Heart left ventricle (tissue), 16 donors: Measurements from ENCODE around the gene RNF31. TPM values are rescaled to one million over a fixed set of nuclear protein-coding genes. Genes with fewer than 3 reads are reported as not detected.

Source experiments
- ATAC-seq, 4 donors: fragments of 200-7000 bp; cut with Tn5 transposase; one replicate each; pipeline ENCODE4 v1.9.1; 2020 to 2022; ENCODE audit warnings: moderate library complexity in 4 of 4, mild to moderate bottlenecking in 3 of 4, moderate number of reproducible peaks in 1 of 4
- DNase-seq, 5 donors: peaks; one replicate each; pipeline ENCODE4 v3.0.0-alpha.2; 2020
- H3K27ac ChIP-seq, 12 donors: fragments of 200-600 bp; sonication (generic) in 4 of 12; one replicate each; pipeline versions ENCODE4 v1.5.0 to v1.8.0; 2016 to 2022; ENCODE audit warnings: mild to moderate bottlenecking in 2 of 12
- H3K27me3 ChIP-seq, 9 donors: fragments of 200-600 bp; sonication (generic) in 2 of 9; one replicate each; pipeline versions ENCODE4 v1.5.1 to v1.8.0; 2016 to 2022; ENCODE audit warnings: mild to moderate bottlenecking in 3 of 9
- H3K36me3 ChIP-seq, 9 donors: fragments of 200-600 bp; sonication (generic) in 2 of 9; one replicate each; pipeline versions ENCODE4 v1.5.0 to v1.8.0; 2018 to 2022; ENCODE audit warnings: mild to moderate bottlenecking in 2 of 9
- H3K4me1 ChIP-seq, 12 donors: fragments of 200-600 bp; sonication (generic) in 4 of 12; one replicate each; pipeline versions ENCODE4 v1.5.0 to v1.8.0; 2016 to 2022; ENCODE audit warnings: mild to moderate bottlenecking in 3 of 12
- H3K4me3 ChIP-seq, 12 donors: fragments of 200-600 bp; sonication (generic) in 4 of 12; one replicate each; pipeline versions ENCODE4 v1.5.0 to v1.8.0; 2017 to 2022; ENCODE audit warnings: mild to moderate bottlenecking in 9 of 12, moderate library complexity in 4 of 12
- H3K9me3 ChIP-seq, 12 donors: fragments of 200-600 bp; sonication (generic) in 4 of 12; one replicate each; pipeline versions ENCODE4 v1.5.0 to v1.8.0; 2016 to 2022; ENCODE audit warnings: mild to moderate bottlenecking in 1 of 12
- POLR2A ChIP-seq, 2 donors: fragments of 450-650 bp; IDR thresholded peaks; one replicate each; pipeline ENCODE4 v1.6.1; 2017; ENCODE audit warnings: antibody characterized with exemption in 2 of 2, mild to moderate bottlenecking in 2 of 2, moderate library complexity in 2 of 2
- WGBS, 4 donors: extraction: QIAGEN DNeasy Blood & Tissue Kit in 2 of 4; methylation state at CpG; one replicate each; pipeline versions ENCODE4 v1.1.5 to v1.1.7; 2013 to 2018; 5-methylcytosine and 5-hydroxymethylcytosine counted together
- intact Hi-C, 10 donors: fragments of 100-400 bp; cut with DNase I; formaldehyde crosslinking; loops; one replicate each; pipeline versions ENCODE4 v1.11.1 to v1.14.2; 2022
- polyA plus RNA-seq, 2 donors: library from polyadenylated mRNA; stranded (reverse); fragments of 200-250 nt; gene quantifications; one replicate each; pipeline ENCODE4 v1.2.3, GENCODE V29; 2013
- total RNA-seq, 9 donors: library from RNA; depleted of rRNA in 2 of 9; stranded (reverse); fragments of >200 nt in 2 of 9; fragmentation: NEBNext Ultra II Directional in 3 of 9; extraction: Animal tissue kit (Norgen Biotek cat#: 25700) in 3 of 9; gene quantifications; one replicate each; pipeline versions ENCODE4 v1.1.0 to v1.2.4, GENCODE V29; 2016 to 2023
- TF ChIP-seq, protein P1 (sequence below), 12 donors: fragments of 200-600 bp; sonication (generic) in 4 of 12; IDR thresholded peaks; one replicate each; pipeline versions ENCODE4 v1.5.0 to v1.8.0; 2018 to 2022; ENCODE audit warnings: antibody characterized with exemption in 12 of 12, mild to moderate bottlenecking in 5 of 12
- donor health status: ischemic (EF 13 %, LVEDD 7.1; RV severe dilation, severe dysfunction).
- donor health status: healthy with polysubstance abuse.
- donor health status: DM: no; HTN: yes; CAD: no.
- donor health status: DM: no; HTN: no; CAD: no.
- donor health status: ischemic (EF 25% LVEDD 6.9; RV normal size, moderate dysfunction).
- donor health status: ischemic (EF 25% LVEDD 5.7; RV mildly dilated, moderate dysfunction).
- donor health status: healthy.
- donor health status: DM: yes; HTN: yes; CAD: no.
- donor health status: ischemic (EF 35%, LVEDD 5.7; RV mildly dilated, moderate dysfunction).
- donor health status: nonischemic (EF 11% LVEDD 7.7; RV severe dilation, severe dysfunction).
- donor health status: DM: yes; HTN: yes; CAD: no.
- donor health status: PGD.
- donor health status: ischemic (EF 29% LVEDD 5.4; RV normal size, mild dysfunction).
- donor health status: nonischemic (EF 23%, LVEDD 6.1; RV moderate dilation, normal function).

Gene RNF31
- total and polyA plus RNA-seq, 11 donors: 31.6 to 54.2 (median 36.6) TPM

DNA sequence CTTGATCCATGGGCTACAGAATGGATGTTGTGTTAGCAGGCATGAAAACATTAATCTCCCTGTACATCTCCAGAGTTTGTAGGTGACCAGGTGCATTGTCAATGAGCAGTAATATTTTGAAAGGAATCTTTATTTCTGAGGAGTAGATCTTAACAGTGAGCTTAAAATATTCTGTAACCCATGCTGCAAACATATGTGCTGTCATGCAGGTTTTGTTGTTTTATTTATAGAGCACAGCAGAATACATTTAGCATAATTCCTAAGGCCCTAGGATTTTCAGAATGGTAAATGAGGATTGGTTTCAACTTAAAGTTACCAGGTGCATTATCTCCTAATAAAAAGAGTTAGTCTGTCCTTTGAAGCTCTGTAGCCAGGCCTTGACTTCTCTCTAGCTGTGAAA, 20.4 kb upstream of the RNF31 start:
- Histone ChIP-seq H3K4me3 (no peak overlapping the region), H3K9me3 (no peaks in the 10 kb centered on the region), H3K4me1 (peaks cover 0 to 20% (median 15%) of the 10 kb centered on the region in 12 donors), H3K36me3 (peaks cover 0 to 30% (median 24%) of the 10 kb centered on the region in 9 donors), H3K27ac (no peak overlapping the region), H3K27me3 (no peaks in the 10 kb centered on the region)
- ATAC-seq (no peak), DNase-seq (no peak)
- intact Hi-C loops: no loop called here
- no peak for TF ChIP-seq POLR2A (IDR thresholded peaks at IDR 0.05)
- TF ChIP-seq, protein P1, sequence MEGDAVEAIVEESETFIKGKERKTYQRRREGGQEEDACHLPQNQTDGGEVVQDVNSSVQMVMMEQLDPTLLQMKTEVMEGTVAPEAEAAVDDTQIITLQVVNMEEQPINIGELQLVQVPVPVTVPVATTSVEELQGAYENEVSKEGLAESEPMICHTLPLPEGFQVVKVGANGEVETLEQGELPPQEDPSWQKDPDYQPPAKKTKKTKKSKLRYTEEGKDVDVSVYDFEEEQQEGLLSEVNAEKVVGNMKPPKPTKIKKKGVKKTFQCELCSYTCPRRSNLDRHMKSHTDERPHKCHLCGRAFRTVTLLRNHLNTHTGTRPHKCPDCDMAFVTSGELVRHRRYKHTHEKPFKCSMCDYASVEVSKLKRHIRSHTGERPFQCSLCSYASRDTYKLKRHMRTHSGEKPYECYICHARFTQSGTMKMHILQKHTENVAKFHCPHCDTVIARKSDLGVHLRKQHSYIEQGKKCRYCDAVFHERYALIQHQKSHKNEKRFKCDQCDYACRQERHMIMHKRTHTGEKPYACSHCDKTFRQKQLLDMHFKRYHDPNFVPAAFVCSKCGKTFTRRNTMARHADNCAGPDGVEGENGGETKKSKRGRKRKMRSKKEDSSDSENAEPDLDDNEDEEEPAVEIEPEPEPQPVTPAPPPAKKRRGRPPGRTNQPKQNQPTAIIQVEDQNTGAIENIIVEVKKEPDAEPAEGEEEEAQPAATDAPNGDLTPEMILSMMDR (IDR thresholded peaks at IDR 0.05): no peak

DNA sequence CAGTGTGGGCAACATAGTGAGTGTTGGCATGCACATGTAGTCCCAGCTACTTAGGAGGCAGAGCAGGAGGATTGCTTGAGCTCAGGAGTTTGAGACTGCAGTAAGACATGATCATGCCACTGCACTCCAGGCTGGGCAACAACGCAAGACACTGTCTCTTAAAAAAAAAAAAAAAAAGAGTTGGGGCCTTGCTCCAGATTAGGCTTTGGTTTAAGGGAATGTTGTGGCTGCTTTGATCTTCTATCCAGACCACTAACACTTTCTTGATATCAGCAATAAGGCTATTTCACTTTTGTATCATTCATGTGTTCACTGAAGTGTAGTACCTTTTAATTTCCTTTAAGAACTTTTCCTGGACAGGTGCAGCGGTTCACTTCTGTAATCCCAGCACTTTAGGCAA, 19.6 kb upstream of the RNF31 start:
- H3K4me1 ChIP-seq: peaks cover 0 to 27% (median 19%) of the 10 kb centered on the region in 12 donors
- H3K9me3 ChIP-seq: no peaks in the 10 kb centered on the region
- ATAC-seq (no peak), DNase-seq (no peak)
- 88 to 93% (median 91%) methylated on average over 2 of the region's 2 CpGs for WGBS, 4 donors
- peaks cover 0 to 23% (median 16%) of the 10 kb centered on the region in 9 donors for H3K36me3 ChIP-seq
- intact Hi-C loops: no loop called here
- TF ChIP-seq, protein P1 (IDR thresholded peaks at IDR 0.05): no peak
- TF ChIP-seq POLR2A (IDR thresholded peaks at IDR 0.05): no peak
- H3K27ac ChIP-seq: no peak overlapping the region
- H3K27me3 ChIP-seq: no peaks in the 10 kb centered on the region
- H3K4me3 ChIP-seq: no peak overlapping the region

DNA sequence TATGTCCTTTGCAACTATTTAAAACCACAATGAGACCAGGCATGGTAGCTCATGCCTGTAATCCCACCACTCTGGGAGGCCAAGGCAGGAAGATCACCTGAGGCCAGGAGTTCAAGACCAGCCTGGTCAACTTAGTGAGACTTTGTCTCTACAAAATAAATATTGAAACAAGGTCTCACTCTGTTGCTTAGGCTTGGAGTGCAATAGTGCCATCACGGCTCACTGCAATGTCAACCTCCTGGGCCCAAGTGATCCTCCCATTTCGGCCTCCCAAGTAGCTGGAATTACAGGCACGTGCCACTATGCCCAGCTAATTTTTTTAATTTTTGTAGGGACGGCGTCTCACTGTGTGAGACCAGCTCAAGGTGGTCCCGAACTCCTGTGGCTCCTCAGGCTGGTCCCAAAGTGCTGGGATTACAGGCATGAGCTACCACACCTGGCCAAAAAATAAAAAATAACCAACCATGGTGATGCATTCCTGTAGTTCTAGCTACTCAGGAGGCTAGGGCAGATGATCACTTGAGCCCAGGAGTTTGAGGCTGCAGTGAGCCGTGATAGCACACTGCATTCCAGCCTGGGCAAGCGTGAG, 17.8 kb upstream of the RNF31 start:
- Histone ChIP-seq H3K9me3 (no peaks in the 10 kb centered on the region), H3K27ac (no peak overlapping the region), H3K36me3 (peaks cover 0 to 5% (median 0%) of the 10 kb centered on the region in 9 donors), H3K4me1 (peaks cover 0 to 33% (median 19%) of the 10 kb centered on the region in 12 donors), H3K27me3 (no peaks in the 10 kb centered on the region), H3K4me3 (no peak overlapping the region)
- no peak for ATAC-seq
- TF ChIP-seq POLR2A (IDR thresholded peaks at IDR 0.05): no peak
- TF ChIP-seq, protein P1 (IDR thresholded peaks at IDR 0.05): no peak
- intact Hi-C loops: no loop called here
- WGBS, 4 donors: 90 to 97% (median 95%) methylated on average over 8 of the region's 8 CpGs
- no peak for DNase-seq

DNA sequence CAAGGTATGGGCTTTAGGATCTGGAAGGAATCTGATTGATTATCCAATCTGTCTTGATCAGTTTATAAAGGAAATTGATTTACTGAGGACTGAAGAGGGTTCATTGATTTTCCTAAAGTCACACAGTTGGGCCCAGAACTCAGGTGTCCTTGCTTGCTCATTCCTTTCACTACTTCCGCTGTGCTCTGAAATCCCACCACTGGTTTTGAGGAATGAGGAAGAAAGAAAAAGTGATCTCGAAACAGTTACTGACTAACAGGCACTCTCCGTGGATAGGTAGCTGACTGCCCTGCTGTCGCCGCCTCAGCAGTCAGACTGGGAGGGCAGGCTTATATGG, 16.9 kb upstream of the RNF31 start, which contains the start of gene FITM1:
TSS of gene FITM1 (plus strand) at position 280 of the 337 bp plus-strand sequence. CDS start 905 bp downstream, outside the sequence.
- Histone ChIP-seq H3K27me3 (no peaks in the 10 kb centered on the region), H3K4me1 (peaks cover 0 to 37% (median 21%) of the 10 kb centered on the region in 12 donors), H3K36me3 (peaks cover 0 to 4% (median 0%) of the 10 kb centered on the region in 9 donors), H3K27ac (peak within 1 kb of the TSS; percentile 79 to 99 (median 93)), H3K9me3 (no peaks in the 10 kb centered on the region), H3K4me3 (peak within 1 kb of the TSS in 10 of 12 donors; percentile 1 to 58 (median 44))
- DNase-seq (no peak), ATAC-seq (no peak)
- WGBS, 4 donors: 83 to 93% (median 88%) methylated on average over 5 of the region's 5 CpGs
- TF ChIP-seq, protein P1 (IDR thresholded peaks at IDR 0.05): no peak
- TF ChIP-seq POLR2A (IDR thresholded peaks at IDR 0.05): no peak
- intact Hi-C loops: loop anchor here in 1 of 10 donors (2.0 kb wide), 1 partner anchor 16 kb away; the partner anchor contains the start of genes DCAF11 and NRL
